ENCODE measurements around the gene NEU3.
A peak's percentile ranks its signal among the peaks of the same experiment; 100 is the strongest.
"Not testable (repeated sequence)": the region's sequence is repeated elsewhere in the genome, so short reads cannot be mapped to it uniquely, and the experiment has no call there.

The NEU3 gene

DNA sequence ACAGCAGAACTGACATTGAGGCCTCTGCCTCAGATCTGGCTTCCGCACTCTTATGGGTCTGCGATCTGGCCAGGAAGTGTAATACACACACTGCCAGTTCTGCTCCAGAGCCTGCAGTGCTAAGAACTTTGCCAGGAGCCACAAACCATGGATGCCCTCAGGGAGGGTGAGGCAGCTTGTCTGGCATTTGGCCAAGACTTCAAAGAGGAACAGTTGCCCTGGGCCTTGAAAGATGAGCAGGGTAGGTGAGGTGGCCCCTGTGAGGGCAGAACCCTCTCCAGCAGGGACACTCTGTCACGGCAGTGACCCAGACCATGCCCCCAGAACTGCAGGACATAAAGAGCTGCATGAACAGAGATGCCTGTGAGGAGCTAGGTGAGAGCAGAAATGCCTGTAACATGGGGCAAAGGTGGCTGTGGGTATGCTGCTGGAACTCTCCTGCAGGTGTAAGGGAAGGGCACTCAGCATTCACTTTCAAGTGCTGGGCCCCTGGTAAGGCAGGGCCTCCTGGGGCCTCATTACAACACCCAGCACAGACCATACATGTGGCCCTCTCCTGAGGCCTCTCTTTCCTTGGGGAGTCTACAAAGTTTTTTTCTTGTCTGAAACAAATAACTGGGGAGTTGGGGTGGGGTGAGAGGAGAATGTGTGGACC, 47.3 kb downstream of the NEU3 start:
- Histone ChIP-seq H3K27ac (no peak overlapping the region), H3K36me3 (no peaks in the 10 kb centered on the region), H3K27me3 (no peaks in the 10 kb centered on the region), H3K4me3 (no peak overlapping the region), H3K4me1 (peaks cover 22% of the 10 kb centered on the region), H3K4me2 (peak overlapping the region; percentile 38), H4K20me1 (no peaks in the 10 kb centered on the region), H3K9me3 (0 out of 2 replicates have a peak, but pooled peaks cover 7% of the 10 kb centered on the region), H3K9ac (no peak overlapping the region)
- TF ChIP-seq Cebpa-rat (IDR thresholded peaks at IDR 0.05): no peak

- Histone ChIP-seq H3K4me2 (no peak overlapping the region), H3K36me3 (no peaks in the 10 kb centered on the region), H3K4me3 (no peak overlapping the region), H3K27me3 (no peaks in the 10 kb centered on the region), H4K20me1 (no peaks in the 10 kb centered on the region), H3K9ac (no peak overlapping the region), H3K4me1 (peaks cover 13% of the 10 kb centered on the region), H3K27ac (no peak overlapping the region), H3K9me3 (peaks cover 7% of the 10 kb centered on the region; the same call in 1 of the 2 replicates)
- no peak for TF ChIP-seq Cebpa-rat (IDR thresholded peaks at IDR 0.05)
These were observed 51.5 kb downstream of the NEU3 start for GRCh38 chr11:75040167-75040770.

GRCh38 chr11:75041263-75041662, 52.5 kb downstream of the NEU3 start:
- no peak overlapping the region for H3K27ac ChIP-seq
- TF ChIP-seq Cebpa-rat (IDR thresholded peaks at IDR 0.05): no peak
- no peak overlapping the region for H3K4me2 ChIP-seq
- H3K4me3 ChIP-seq: no peak overlapping the region
- peaks cover 7% of the 10 kb centered on the region; the same call in 1 of the 2 replicates for H3K9me3 ChIP-seq
- H3K4me1 ChIP-seq: peaks cover 3% of the 10 kb centered on the region
- H4K20me1 ChIP-seq: no peaks in the 10 kb centered on the region
- H3K36me3 ChIP-seq: no peaks in the 10 kb centered on the region
- H3K9ac ChIP-seq: no peak overlapping the region
- no peaks in the 10 kb centered on the region for H3K27me3 ChIP-seq

GRCh38 chr11:75041821-75042220, 53.1 kb downstream of the NEU3 start:
- not testable (repeated sequence) for H3K9ac ChIP-seq, H3K36me3 ChIP-seq

DNA sequence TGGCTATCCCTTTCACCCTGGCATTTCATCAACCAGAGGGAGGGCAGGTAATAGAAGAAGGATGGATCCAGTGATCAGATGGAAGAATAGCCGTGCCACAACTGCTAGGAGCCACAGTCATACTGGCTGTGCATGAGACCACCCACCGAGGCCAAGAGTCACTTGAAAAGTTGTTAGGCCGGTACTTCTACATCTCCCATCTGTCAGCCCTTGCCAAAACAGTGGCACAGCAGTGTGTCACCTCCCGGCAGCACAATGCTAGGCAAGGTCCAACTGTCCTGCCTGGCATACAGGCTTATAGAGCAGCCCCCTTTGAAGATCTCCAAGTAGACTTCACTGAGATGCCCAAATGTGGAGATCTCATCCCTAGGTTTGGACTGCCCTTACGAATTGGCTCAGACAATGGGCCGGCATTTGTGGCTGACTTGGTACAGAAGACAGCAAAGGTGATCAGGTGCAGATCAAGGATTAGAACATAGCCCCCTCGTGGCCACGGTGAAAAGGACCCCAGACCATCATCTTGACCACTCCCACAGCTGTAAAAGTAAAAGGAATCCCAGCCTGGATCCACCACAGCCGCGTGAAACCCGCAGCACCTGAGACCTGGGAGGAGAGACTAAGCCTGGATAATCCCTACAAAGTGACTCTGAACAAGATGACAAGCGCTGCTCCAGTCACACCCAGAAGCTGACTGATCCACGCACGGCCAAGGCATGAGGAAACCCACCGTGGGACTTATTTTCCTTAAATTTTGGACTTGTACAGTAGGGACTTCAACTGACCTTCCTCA, 55.8 kb downstream of the NEU3 start:
- not testable (repeated sequence) for H3K4me1 ChIP-seq, H3K4me3 ChIP-seq, H3K27me3 ChIP-seq, H3K4me2 ChIP-seq, H3K27ac ChIP-seq, H3K9me3 ChIP-seq, H4K20me1 ChIP-seq, H3K9ac ChIP-seq, H3K36me3 ChIP-seq

More at GRCh38 chr11:75041821-75042220, 53.1 kb downstream of the NEU3 start:
- H3K27me3 ChIP-seq, H3K4me3 ChIP-seq, H3K9me3 ChIP-seq, H3K27ac ChIP-seq, H3K4me1 ChIP-seq, H3K4me2 ChIP-seq, H4K20me1 ChIP-seq: not testable (repeated sequence)

GRCh38 chr11:75046668-75047067, 57.9 kb downstream of the NEU3 start:
- not testable (repeated sequence) for H3K9me3 ChIP-seq, H3K27ac ChIP-seq, H3K27me3 ChIP-seq, H4K20me1 ChIP-seq, H3K9ac ChIP-seq, H3K36me3 ChIP-seq, H3K4me2 ChIP-seq, H3K4me3 ChIP-seq
- H3K4me1 ChIP-seq: peaks cover 25% of the 10 kb centered on the region

DNA sequence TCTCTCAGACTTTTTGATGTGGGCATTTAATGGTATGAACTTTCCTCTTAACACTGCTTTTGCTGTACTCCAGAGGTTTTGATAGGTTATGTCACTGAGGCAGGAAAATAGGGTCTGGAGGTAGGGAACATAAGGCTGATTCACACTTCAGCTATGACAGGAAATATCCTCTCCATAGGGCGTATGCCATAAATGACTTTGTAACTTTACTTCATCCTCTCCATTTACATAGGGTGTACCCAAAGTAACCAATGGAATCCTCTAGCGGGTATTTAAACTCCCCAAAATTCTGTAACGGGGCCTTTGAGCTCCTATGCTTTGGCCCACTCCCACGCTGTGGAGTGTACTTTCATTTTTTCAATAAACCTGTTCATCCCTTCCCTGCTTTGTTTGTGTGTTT, 58.5 kb downstream of the NEU3 start:
- TF ChIP-seq Cebpa-rat (IDR thresholded peaks at IDR 0.05): no peak
- no peaks in the 10 kb centered on the region for H3K27me3 ChIP-seq
- no peak overlapping the region for H3K4me3 ChIP-seq
- peaks cover 25% of the 10 kb centered on the region for H3K4me1 ChIP-seq
- H3K9ac ChIP-seq: no peak overlapping the region
- H3K27ac ChIP-seq: no peak overlapping the region
- H3K9me3 ChIP-seq: peaks cover 1% of the 10 kb centered on the region
- no peaks in the 10 kb centered on the region for H4K20me1 ChIP-seq
- H3K4me2 ChIP-seq: no peak overlapping the region
- H3K36me3 ChIP-seq: no peaks in the 10 kb centered on the region

DNA sequence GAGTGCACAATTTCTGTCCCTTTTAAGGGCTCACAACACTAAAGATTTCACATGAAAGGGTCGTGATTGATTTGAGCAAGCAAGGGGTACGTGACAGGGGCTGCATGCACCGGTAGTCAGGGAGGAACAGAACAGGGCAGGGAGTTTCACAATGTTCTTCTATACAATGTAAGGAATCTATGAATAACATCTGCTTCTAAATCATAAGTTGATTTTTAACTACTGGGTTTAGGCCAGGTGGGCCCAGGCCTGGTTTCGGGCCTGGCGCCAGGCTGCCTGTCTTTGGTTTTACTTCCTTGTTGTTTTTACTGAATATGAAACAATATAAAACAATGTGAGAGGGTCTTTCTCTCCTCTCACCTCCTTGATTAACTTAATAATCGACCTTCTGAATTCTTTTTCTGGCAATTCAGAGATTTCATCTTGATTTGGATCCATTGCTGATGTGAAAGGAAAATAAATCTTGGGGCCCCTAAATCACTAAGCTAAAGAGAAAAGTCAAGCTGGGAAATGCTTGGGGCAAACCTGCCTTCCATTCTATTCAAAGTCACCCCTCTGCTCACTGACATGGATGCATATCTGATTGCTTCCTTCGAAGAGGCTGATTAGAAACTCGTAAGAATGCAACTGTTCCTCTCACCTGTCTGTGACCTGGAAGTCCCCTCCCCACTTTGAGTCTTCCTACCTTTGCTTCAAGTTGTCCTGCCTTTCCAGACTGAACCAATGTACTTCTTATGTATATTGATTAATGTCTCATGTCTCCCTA, 61.0 kb downstream of the NEU3 start:
- peak overlapping the region; percentile 61 for H3K4me2 ChIP-seq
- peaks cover 25% of the 10 kb centered on the region for H3K4me1 ChIP-seq
- H4K20me1 ChIP-seq, H3K27me3 ChIP-seq, H3K9ac ChIP-seq, H3K27ac ChIP-seq, H3K4me3 ChIP-seq, H3K36me3 ChIP-seq: not testable (repeated sequence)
- H3K9me3 ChIP-seq: peaks cover 16% of the 10 kb centered on the region

DNA sequence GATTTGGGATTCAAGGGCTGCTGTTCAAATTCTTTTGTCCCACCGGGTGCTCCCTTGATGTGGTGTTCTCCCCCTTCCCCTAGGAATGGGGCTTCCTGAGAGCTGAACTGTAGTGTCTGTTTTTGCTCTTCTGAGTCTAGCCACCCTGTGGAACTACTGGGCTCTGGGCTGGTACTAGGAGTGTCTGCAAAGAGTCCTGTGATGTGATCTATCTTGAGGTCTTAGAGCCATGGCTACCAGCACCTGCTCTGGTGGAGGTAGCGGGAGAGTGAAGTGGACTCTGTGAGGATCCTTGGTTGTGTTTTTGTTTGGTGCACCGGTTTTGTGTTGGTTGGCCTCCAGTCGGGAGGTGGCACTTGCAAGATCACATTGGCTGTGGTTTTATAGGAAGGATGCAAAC, 61.8 kb downstream of the NEU3 start:
- Histone ChIP-seq H3K27me3 (no peaks in the 10 kb centered on the region), H3K36me3 (no peaks in the 10 kb centered on the region), H4K20me1 (no peaks in the 10 kb centered on the region), H3K9me3 (peaks cover 16% of the 10 kb centered on the region), H3K4me2 (peak overlapping the region; percentile 61), H3K9ac (no peak overlapping the region), H3K4me3 (no peak overlapping the region), H3K4me1 (peaks cover 25% of the 10 kb centered on the region), H3K27ac (no peak overlapping the region)
- no peak for TF ChIP-seq Cebpa-rat (IDR thresholded peaks at IDR 0.05)

- Histone ChIP-seq H3K4me2 (peak overlapping the region; percentile 61), H3K4me1 (peaks cover 25% of the 10 kb centered on the region), H3K27me3 (no peaks in the 10 kb centered on the region), H3K27ac (no peak overlapping the region), H3K36me3 (no peaks in the 10 kb centered on the region), H4K20me1 (no peaks in the 10 kb centered on the region), H3K4me3 (no peak overlapping the region), H3K9ac (no peak overlapping the region), H3K9me3 (peaks cover 16% of the 10 kb centered on the region)
- TF ChIP-seq Cebpa-rat (IDR thresholded peaks at IDR 0.05): no peak
These were observed 62.3 kb downstream of the NEU3 start for GRCh38 chr11:75051043-75051442.

Data from BLaER1 (cell line).